ENCODE data around the gene LAMA3.

DNA sequence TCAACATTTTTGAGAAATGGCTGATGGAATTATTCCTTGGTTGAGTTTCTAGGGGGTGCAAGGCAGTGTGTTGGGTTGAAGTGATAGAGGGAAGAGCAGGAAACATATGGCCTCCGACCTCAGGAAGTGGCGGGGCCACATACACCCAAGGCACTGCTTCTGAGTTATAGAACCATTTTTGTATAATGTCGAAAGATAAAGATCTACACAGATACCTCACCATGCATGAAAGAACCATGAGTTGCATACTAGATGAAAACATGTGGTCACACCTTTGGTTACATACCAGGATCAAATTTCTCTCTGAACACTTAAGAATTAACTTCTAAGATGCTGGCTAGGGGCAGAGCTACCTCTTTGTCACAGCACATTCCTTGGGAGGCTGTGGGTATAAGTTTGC lies 23.2 kb downstream of the LAMA3 start:
- TF ChIP-seq, protein P1, sequence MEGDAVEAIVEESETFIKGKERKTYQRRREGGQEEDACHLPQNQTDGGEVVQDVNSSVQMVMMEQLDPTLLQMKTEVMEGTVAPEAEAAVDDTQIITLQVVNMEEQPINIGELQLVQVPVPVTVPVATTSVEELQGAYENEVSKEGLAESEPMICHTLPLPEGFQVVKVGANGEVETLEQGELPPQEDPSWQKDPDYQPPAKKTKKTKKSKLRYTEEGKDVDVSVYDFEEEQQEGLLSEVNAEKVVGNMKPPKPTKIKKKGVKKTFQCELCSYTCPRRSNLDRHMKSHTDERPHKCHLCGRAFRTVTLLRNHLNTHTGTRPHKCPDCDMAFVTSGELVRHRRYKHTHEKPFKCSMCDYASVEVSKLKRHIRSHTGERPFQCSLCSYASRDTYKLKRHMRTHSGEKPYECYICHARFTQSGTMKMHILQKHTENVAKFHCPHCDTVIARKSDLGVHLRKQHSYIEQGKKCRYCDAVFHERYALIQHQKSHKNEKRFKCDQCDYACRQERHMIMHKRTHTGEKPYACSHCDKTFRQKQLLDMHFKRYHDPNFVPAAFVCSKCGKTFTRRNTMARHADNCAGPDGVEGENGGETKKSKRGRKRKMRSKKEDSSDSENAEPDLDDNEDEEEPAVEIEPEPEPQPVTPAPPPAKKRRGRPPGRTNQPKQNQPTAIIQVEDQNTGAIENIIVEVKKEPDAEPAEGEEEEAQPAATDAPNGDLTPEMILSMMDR (conservative IDR thresholded peaks at IDR 0.05) = no peak
- TF ChIP-seq ZFX (IDR thresholded peaks at IDR 0.05) = no peak

Measured in C4-2B (cell line).